Measurements from ENCODE around the gene PTGER4.
"Not testable (repeated sequence)": the region's sequence is repeated elsewhere in the genome, so short reads cannot be mapped to it uniquely, and the experiment has no call there.

The PTGER4 gene

DNA sequence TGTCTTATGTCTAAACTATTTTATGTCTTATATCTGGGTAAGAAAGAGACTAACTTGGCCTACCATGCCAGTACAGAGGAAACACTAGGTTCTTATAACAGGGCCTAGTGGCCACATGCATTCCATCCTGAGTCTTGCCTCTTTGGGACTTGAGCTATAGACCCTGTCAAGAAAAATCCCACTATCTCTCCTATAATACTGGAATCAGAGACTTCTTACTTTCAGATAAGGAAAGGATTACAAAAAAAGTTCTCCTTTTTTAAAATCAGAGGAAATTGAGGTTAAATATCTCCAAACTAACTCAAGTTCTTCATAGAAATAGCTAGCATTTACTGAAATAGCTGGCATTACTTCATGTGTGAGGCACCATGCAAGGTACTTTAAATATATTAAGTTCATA, 34.3 kb downstream of the PTGER4 start:
- H3K4me3 ChIP-seq (ENCODE audit: low read depth, low read length), result no peak overlapping the region
- DNase-seq (ENCODE audit: low read depth), result no peak
- no peak for TF ChIP-seq CTCF (IDR thresholded peaks at IDR 0.05; ENCODE audit: control insufficient read depth, extremely low read depth, insufficient read depth)

DNA sequence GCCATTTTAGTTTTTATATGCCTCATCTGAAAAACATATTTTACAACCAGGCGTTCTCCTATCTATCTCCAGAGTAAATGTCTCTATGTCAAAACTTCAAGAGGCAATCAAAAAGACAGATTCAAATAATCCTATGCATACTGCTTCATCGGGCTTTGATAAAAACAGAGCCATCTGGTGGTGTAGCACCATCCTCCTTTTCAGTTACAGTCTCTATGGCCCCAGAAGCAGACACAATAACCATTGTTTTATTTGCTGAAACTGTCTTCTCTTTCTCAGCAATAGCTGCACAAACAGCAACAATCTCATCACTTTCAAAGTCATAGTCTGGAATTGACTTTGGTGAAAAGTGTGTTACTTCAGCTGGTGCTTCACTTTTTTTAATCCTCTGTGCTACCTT, 36.3 kb downstream of the PTGER4 start:
- DNase-seq (ENCODE audit: low read depth), result no peak
- H3K4me3 ChIP-seq (ENCODE audit: low read depth, low read length), result no peak overlapping the region
- peak; percentile 60 for TF ChIP-seq CTCF (IDR thresholded peaks at IDR 0.05; ENCODE audit: control insufficient read depth, extremely low read depth, insufficient read depth)

DNA sequence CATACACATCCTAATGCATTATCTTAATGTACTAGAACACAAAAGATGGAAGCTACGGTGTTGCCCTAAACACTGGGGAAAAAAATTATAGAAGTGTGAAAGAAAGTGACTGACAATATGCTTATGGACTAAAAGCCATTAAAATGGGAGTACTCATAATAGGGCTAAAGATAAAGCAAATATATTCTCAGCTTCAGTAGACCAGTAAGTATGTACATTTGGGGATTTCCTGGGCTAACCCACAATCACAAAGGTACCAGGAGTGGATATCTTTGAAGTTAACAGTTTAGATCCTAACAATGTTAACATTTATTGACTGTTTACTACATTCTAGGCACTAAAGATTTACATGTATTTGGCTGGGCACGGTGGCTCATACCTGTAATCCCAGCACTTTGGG, 36.9 kb downstream of the PTGER4 start:
- no peak for TF ChIP-seq CTCF (IDR thresholded peaks at IDR 0.05; ENCODE audit: control insufficient read depth, extremely low read depth, insufficient read depth)
- no peak overlapping the region for H3K4me3 ChIP-seq (ENCODE audit: low read depth, low read length)
- DNase-seq (ENCODE audit: low read depth), result no peak

- no peak for DNase-seq (ENCODE audit: low read depth)
- H3K4me3 ChIP-seq (ENCODE audit: low read depth, low read length), result no peak overlapping the region
- no peak for TF ChIP-seq CTCF (IDR thresholded peaks at IDR 0.05; ENCODE audit: control insufficient read depth, extremely low read depth, insufficient read depth)
Observed at GRCh38 chr5:40717281-40717680, 37.6 kb downstream of the PTGER4 start.

- no peak for TF ChIP-seq CTCF (IDR thresholded peaks at IDR 0.05; ENCODE audit: control insufficient read depth, extremely low read depth, insufficient read depth)
- no peak overlapping the region for H3K4me3 ChIP-seq (ENCODE audit: low read depth, low read length)
- no peak for DNase-seq (ENCODE audit: low read depth)
Observed at GRCh38 chr5:40720069-40720468, 40.4 kb downstream of the PTGER4 start.

- DNase-seq (ENCODE audit: low read depth); H3K4me3 ChIP-seq (ENCODE audit: low read depth, low read length): not testable (repeated sequence)
Observed at GRCh38 chr5:40722497-40722911, 42.8 kb downstream of the PTGER4 start.

DNA sequence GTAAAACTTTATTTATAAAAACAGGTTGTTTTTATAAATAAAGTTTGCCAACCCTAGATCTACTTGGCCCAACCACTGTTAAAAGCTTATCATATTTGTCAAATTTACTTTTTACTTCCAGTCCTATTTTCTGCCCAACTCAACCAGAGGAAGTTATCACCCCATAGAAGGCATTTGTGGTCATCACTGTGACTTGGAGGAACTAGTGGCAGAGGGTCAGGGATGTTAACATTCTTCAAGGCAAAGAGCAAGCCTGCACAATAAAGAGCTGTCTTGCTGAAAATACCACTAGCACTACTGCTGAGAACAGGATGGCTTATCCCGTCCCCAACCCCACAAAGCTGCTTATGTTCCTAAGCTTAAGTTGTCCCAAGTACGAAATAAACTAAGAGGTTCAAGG, 53.7 kb downstream of the PTGER4 start:
- DNase-seq (ENCODE audit: low read depth), result no peak
- H3K4me3 ChIP-seq (ENCODE audit: low read depth, low read length), result no peak overlapping the region
- no peak for TF ChIP-seq CTCF (IDR thresholded peaks at IDR 0.05; ENCODE audit: control insufficient read depth, extremely low read depth, insufficient read depth)

All from LNCaP clone FGC (cell line).